Thyroid gland (tissue), 4 donors: ENCODE results near the gene LRRFIP2.

Experiments
- CTCF ChIP-seq, 6 experiments: fragments of 200-600 bp in 3 of 6; fragments of 450-650 bp in 3 of 6; sonication (generic) in 3 of 6; IDR thresholded peaks; one replicate each; pipeline ENCODE4 v1.5.1; 2016 to 2019; ENCODE audit warnings: antibody characterized with exemption in 6 of 6, mild to moderate bottlenecking in 2 of 6, inconsistent platforms in 1 of 6, moderate library complexity in 1 of 6
- POLR2A ChIP-seq, 2 donors: fragments of 450-650 bp; IDR thresholded peaks; one replicate each; pipeline ENCODE4 v1.6.1; 2017; ENCODE audit warnings: antibody characterized with exemption in 2 of 2, mild to moderate bottlenecking in 2 of 2, moderate library complexity in 1 of 2

GRCh38 chr3:37024820-37025405 lies 149.5 kb downstream of the LRRFIP2 start:
- TF ChIP-seq CTCF (IDR thresholded peaks at IDR 0.05) (no peak), POLR2A (IDR thresholded peaks at IDR 0.05) (no peak)
